Measurements from ENCODE around the gene ZNHIT2. TPM values are rescaled to one million over a fixed set of nuclear protein-coding genes. Genes with fewer than 3 reads are reported as not detected.
A peak's percentile ranks its signal among the peaks of the same experiment; 100 is the strongest.

The ZNHIT2 gene
- total and polyA plus RNA-seq, 2 experiments from 2014 or later = 13.2 to 15.5 TPM

DNA sequence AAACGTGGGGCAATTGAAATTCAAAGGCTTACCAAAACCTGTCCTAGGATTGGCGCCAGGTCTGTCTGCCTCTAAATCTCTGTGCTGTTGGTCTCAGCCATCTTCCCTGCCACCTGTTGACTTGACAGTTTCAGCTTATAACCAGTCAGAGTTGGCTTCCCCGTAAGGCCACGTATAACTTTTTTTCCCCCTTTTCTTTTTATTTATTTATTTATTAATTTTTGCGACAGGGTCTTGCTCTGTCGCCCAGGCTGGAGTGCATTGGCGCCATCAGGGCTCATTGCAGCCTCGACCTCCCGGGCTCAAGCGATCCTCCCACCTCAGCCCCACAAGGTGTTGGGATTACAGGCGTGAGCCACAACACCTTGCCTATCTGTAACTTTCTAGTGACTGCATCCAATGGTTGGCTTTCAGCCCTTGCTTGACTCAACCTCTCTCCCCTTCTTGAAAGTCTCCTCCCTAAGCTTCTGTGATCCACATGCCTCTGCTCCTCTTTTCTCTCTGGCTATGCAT, 18.2 kb upstream of the ZNHIT2 start:
- no peaks in the 10 kb centered on the region for H3F3A ChIP-seq (ENCODE audit: insufficient read depth)
- H3K27ac ChIP-seq = peak overlapping the region; percentile 98; the same call in 1 of the 2 replicates
- H3K9ac ChIP-seq = peak overlapping the region; percentile 98
- H4K20me1 ChIP-seq (ENCODE audit: insufficient read depth) = no peaks in the 10 kb centered on the region
- no peaks in the 10 kb centered on the region for H3K27me3 ChIP-seq (replicated peaks; ENCODE audit: insufficient read depth)
- peaks cover 8% of the 10 kb centered on the region for H3K4me1 ChIP-seq (ENCODE audit: insufficient read depth)
- H3K9me3 ChIP-seq (ENCODE audit: low read depth) = no peaks in the 10 kb centered on the region
- TF ChIP-seq EZH2 (IDR thresholded peaks at IDR 0.05; ENCODE audit: insufficient read depth, poor library complexity, severe bottlenecking) = no peak
- TF ChIP-seq EZH2phosphoT487 (IDR thresholded peaks at IDR 0.05; ENCODE audit: insufficient read depth, low read depth) = no peak
- H2AFZ ChIP-seq = peak overlapping the region; percentile 82
- H3K4me2 ChIP-seq (ENCODE audit: unreplicated experiment) = peak overlapping the region; percentile 82
- DNase-seq = no peak
- in situ Hi-C loops (cut with MboI) = no loop called here
- H3K79me2 ChIP-seq (ENCODE audit: insufficient read depth) = peaks cover 37% of the 10 kb centered on the region
- 0 out of 2 replicates have a peak, but pooled peaks cover 4% of the 10 kb centered on the region for H3K36me3 ChIP-seq (ENCODE audit: low read depth)
- H3K9me2 ChIP-seq (ENCODE audit: insufficient read depth) = no peaks in the 10 kb centered on the region
- H3K4me3 ChIP-seq = peak overlapping the region; percentile 84
- 49 to 53% methylated on average over 11 of the region's 11 CpGs for whole genome bisulfite sequencing, 2 experiments (ENCODE audit: low coverage in 1 of 2, low lambda C conversion rate in 2 of 2, missing lambda C conversion rate in 2 of 2)

DNA sequence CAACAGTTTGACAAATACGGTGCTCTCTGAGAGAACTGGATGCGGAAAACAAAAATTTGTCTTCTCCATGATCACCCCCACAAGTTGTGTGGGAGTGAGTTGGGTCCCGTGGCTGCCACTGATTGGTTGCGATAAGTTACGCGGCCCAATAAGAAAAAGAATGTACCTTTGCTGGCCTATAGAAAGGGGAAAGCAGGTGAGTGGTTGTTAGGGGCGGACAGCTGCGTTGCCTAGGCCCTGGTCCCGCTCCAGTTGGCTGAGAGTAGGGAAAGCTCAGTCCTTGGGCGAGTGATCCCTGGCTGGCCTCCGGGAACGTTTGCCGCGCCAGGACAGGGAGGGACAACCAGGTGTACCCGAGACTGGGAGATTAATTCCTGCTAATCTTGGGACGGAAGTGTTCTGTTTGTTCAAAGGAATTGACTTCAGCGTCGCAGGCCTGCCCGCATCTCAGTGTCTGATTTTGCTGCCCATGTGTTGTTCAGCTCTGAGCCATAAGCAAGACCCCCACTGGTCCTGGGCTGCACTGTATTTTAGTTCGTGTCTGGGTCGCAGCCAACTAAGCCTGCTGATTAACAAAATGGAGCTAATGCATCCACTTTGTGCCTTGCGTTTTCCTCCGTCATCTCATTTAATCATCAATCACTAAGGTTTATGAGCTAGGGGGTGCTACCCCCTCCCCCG, 17.6 kb upstream of the ZNHIT2 start:
- Histone ChIP-seq H3K4me2 (ENCODE audit: unreplicated experiment) (peak overlapping the region; percentile 82), H3K9me2 (ENCODE audit: insufficient read depth) (no peaks in the 10 kb centered on the region), H3K36me3 (ENCODE audit: low read depth) (0 out of 2 replicates have a peak, but pooled peaks cover 4% of the 10 kb centered on the region), H3K9me3 (ENCODE audit: low read depth) (no peaks in the 10 kb centered on the region), H3K9ac (peak overlapping the region; percentile 98), H3K4me1 (ENCODE audit: insufficient read depth) (peaks cover 8% of the 10 kb centered on the region), H3K27ac (peak overlapping the region; percentile 98), H3K4me3 (peak overlapping the region; percentile 84), H2AFZ (peak overlapping the region; percentile 82), H3F3A (ENCODE audit: insufficient read depth) (no peaks in the 10 kb centered on the region), H3K27me3 (replicated peaks; ENCODE audit: insufficient read depth) (no peaks in the 10 kb centered on the region), H3K79me2 (ENCODE audit: insufficient read depth) (peaks cover 37% of the 10 kb centered on the region), H4K20me1 (ENCODE audit: insufficient read depth) (no peaks in the 10 kb centered on the region)
- peak; percentile 95 for DNase-seq
- in situ Hi-C loops (cut with MboI) = no loop called here
- TF ChIP-seq EZH2 (IDR thresholded peaks at IDR 0.05; ENCODE audit: insufficient read depth, poor library complexity, severe bottlenecking) (no peak), EZH2phosphoT487 (IDR thresholded peaks at IDR 0.05; ENCODE audit: insufficient read depth, low read depth) (no peak)
- WGBS, 2 experiments (ENCODE audit: low coverage in 1 of 2, low lambda C conversion rate in 2 of 2, missing lambda C conversion rate in 2 of 2) = 1 to 3% methylated on average over 24 of the region's 24 CpGs

DNA sequence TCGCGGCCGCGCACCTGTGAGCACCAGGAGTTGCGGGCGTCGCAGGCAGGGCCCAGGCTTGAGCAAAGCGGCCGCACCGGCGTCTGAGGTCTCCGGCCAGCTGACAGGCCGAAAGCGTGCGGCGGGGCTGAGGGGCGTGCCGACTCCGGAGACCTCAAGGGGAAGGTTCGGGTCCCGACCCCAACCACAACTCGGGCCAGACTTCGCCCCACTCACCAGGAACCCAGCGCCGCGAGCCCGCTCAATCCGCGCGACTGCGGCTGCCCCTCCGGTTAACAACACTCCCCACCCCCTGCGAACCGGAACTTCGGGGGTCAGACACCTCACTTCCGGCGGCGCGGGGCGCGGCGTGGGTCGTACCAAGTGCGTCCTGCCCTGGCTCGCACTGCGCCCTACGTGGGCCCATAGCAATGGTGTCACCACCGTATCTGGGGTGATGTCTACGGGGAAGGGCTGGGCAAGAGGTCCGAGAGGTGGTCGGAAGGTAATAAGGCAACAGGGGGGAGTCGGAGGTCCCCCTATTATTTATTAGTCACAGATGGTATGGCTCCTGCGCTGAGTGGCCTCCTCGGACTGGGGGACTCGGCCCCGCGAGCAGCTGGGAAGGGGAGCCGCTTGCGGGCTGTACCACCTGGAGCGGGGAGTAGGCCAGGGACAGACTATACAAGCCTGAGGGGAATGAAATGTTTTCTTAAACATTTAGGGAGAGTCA, 16.9 kb upstream of the ZNHIT2 start, which contains the start of gene SYVN1:
Gene SYVN1, minus strand, starts transcription at position 280 of the 712 bp plus-strand sequence. CDS start 918 bp downstream, outside the sequence.
- peaks cover 37% of the 10 kb centered on the region for H3K79me2 ChIP-seq (ENCODE audit: insufficient read depth)
- in situ Hi-C loops (cut with MboI) = no loop called here
- H2AFZ ChIP-seq = peak within 1 kb of the TSS; percentile 82
- TF ChIP-seq EZH2phosphoT487 (IDR thresholded peaks at IDR 0.05; ENCODE audit: insufficient read depth, low read depth) (no peak), EZH2 (IDR thresholded peaks at IDR 0.05; ENCODE audit: insufficient read depth, poor library complexity, severe bottlenecking) (no peak)
- peak within 1 kb of the TSS; percentile 82 for H3K4me2 ChIP-seq (ENCODE audit: unreplicated experiment)
- H3K27ac ChIP-seq = peak within 1 kb of the TSS; percentile 98
- H3K9ac ChIP-seq = peak within 1 kb of the TSS; percentile 98
- peak within 1 kb of the TSS; percentile 84 for H3K4me3 ChIP-seq
- H3K9me3 ChIP-seq (ENCODE audit: low read depth) = no peaks in the 10 kb centered on the region
- WGBS, 2 experiments (ENCODE audit: low coverage in 1 of 2, low lambda C conversion rate in 2 of 2, missing lambda C conversion rate in 2 of 2) = 1% methylated on average over 55 to 60 of the region's 60 CpGs
- DNase-seq = peak; percentile 95
- 0 out of 2 replicates have a peak, but pooled peaks cover 2% of the 10 kb centered on the region for H3F3A ChIP-seq (ENCODE audit: insufficient read depth)
- H3K9me2 ChIP-seq (ENCODE audit: insufficient read depth) = no peaks in the 10 kb centered on the region
- no peaks in the 10 kb centered on the region for H4K20me1 ChIP-seq (ENCODE audit: insufficient read depth)
- H3K4me1 ChIP-seq (ENCODE audit: insufficient read depth) = peaks cover 8% of the 10 kb centered on the region
- peaks cover 4% of the 10 kb centered on the region; the same call in 1 of the 2 replicates for H3K36me3 ChIP-seq (ENCODE audit: low read depth)
- no peaks in the 10 kb centered on the region for H3K27me3 ChIP-seq (replicated peaks; ENCODE audit: insufficient read depth)

DNA sequence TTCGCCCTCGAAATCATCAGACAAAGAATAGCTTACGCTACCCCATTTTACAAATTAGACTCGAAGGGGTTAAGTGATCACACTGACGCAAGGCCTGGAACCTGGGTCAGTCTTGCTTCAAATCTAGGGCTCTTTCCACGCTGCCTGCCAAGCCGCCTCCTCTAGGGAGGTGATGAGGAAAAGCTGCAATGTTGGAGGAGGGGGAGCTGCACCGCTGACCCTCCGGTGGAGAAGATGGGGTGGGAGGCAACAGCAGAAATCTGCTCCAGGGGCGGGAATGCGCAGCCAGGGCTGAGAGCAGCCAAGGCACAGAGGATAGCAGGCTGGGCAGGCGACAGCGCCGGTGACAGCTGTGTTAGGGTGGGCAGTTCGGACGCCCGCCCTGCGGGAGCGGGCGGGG, 16.2 kb upstream of the ZNHIT2 start:
- DNase-seq = peak; percentile 64
- Histone ChIP-seq H3K27me3 (replicated peaks; ENCODE audit: insufficient read depth) (no peaks in the 10 kb centered on the region), H2AFZ (peak overlapping the region; percentile 82), H3K79me2 (ENCODE audit: insufficient read depth) (peaks cover 37% of the 10 kb centered on the region), H4K20me1 (ENCODE audit: insufficient read depth) (no peaks in the 10 kb centered on the region), H3K4me3 (peak overlapping the region; percentile 84), H3K9ac (peak overlapping the region; percentile 98), H3K9me3 (ENCODE audit: low read depth) (no peaks in the 10 kb centered on the region), H3K9me2 (ENCODE audit: insufficient read depth) (no peaks in the 10 kb centered on the region), H3F3A (ENCODE audit: insufficient read depth) (0 out of 2 replicates have a peak, but pooled peaks cover 6% of the 10 kb centered on the region), H3K4me2 (ENCODE audit: unreplicated experiment) (peak overlapping the region; percentile 82), H3K27ac (peak overlapping the region; percentile 98), H3K36me3 (ENCODE audit: low read depth) (peaks cover 4% of the 10 kb centered on the region; the same call in 1 of the 2 replicates), H3K4me1 (ENCODE audit: insufficient read depth) (peaks cover 8% of the 10 kb centered on the region)
- WGBS, 2 experiments (ENCODE audit: low coverage in 1 of 2, low lambda C conversion rate in 2 of 2, missing lambda C conversion rate in 2 of 2) = 1 to 4% methylated on average over 13 to 20 of the region's 20 CpGs
- no peak for TF ChIP-seq EZH2 (IDR thresholded peaks at IDR 0.05; ENCODE audit: insufficient read depth, poor library complexity, severe bottlenecking)
- no peak for TF ChIP-seq EZH2phosphoT487 (IDR thresholded peaks at IDR 0.05; ENCODE audit: insufficient read depth, low read depth)
- in situ Hi-C loops (cut with MboI) = no loop called here

Measured in GM23248 (cell line).